ENCODE measurements around the gene ATP6V0A4. TPM values are rescaled to one million over a fixed set of nuclear protein-coding genes. Genes with fewer than 3 reads are reported as not detected.

ATP6V0A4 gene
- total RNA-seq, 3 donors from 2014 or later: 2.6 to 4.7 TPM; not detected in 1

DNA sequence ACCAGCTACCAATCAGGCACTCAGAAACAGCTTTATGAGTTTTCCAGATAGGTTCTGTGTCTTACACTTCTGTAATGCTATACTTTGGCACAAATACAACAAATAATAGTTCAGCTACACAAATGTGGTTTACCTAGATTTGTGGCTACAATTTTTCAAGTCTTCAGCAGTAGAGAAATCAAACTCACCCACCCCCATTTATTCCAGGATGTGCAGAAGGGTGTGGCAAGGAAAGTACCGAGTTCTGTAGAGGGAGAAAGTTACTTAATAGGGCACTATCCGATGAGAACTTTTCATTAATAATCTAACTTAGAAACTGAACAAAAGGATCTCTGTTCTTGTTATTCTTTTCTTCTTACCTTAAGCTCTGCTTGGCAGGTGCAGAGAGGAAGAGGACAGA, 30.3 kb upstream of the ATP6V0A4 start:
- Histone ChIP-seq H3K27me3 (no peaks in the 10 kb centered on the region), H3K9me3 (no peaks in the 10 kb centered on the region), H3K4me3 (no peak overlapping the region), H3K36me3 (no peaks in the 10 kb centered on the region), H3K4me1 (no peaks in the 10 kb centered on the region), H3K27ac (no peak overlapping the region)
- intact Hi-C loops (cut with DNase I; ENCODE audit: low total_unique reads): no loop called here
- TF ChIP-seq, protein P1, sequence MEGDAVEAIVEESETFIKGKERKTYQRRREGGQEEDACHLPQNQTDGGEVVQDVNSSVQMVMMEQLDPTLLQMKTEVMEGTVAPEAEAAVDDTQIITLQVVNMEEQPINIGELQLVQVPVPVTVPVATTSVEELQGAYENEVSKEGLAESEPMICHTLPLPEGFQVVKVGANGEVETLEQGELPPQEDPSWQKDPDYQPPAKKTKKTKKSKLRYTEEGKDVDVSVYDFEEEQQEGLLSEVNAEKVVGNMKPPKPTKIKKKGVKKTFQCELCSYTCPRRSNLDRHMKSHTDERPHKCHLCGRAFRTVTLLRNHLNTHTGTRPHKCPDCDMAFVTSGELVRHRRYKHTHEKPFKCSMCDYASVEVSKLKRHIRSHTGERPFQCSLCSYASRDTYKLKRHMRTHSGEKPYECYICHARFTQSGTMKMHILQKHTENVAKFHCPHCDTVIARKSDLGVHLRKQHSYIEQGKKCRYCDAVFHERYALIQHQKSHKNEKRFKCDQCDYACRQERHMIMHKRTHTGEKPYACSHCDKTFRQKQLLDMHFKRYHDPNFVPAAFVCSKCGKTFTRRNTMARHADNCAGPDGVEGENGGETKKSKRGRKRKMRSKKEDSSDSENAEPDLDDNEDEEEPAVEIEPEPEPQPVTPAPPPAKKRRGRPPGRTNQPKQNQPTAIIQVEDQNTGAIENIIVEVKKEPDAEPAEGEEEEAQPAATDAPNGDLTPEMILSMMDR (IDR thresholded peaks at IDR 0.05): no peak
- TF ChIP-seq POLR2A (IDR thresholded peaks at IDR 0.05) (no peak), POLR2AphosphoS5 (IDR thresholded peaks at IDR 0.05) (no peak)
- no peak for DNase-seq (ENCODE audit: low spot score in 2 of 2)

DNA sequence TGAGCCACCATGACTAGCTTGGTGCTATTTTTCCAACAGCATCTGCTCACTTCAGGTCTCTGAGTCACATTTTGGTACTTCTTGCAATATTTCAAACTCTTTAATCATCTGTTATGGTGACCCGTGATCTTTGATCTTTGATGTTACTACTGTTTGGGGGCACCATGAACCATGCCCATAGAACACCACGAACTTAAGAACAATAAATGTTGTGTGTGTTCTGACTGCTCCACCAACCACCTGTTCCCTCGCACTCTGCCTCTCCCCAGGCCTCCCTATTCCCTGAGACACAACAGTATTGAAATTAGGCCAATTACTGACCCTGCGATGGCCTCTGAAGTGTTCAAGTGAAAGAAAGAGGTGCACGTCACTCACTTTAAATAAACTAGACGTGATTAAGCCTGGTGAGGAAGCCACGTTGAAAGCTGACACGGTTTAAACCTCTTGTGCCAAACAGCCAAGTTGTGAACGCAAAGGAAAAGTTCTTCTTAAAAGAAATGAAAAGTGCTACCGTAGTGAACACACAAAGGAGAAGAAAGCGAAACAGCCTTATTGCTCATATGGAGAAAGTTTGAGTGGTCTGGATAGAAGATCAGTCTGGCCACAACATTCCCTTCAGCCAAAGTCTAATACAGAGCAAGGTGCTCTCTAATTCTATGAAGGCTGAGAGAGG, 27.2 kb upstream of the ATP6V0A4 start:
- DNase-seq (ENCODE audit: low spot score in 2 of 2): no peak
- Histone ChIP-seq H3K4me1 (no peaks in the 10 kb centered on the region), H3K9me3 (no peaks in the 10 kb centered on the region), H3K36me3 (no peaks in the 10 kb centered on the region), H3K27me3 (no peaks in the 10 kb centered on the region), H3K27ac (no peak overlapping the region), H3K4me3 (no peak overlapping the region)
- TF ChIP-seq POLR2AphosphoS5 (IDR thresholded peaks at IDR 0.05): no peak
- TF ChIP-seq, protein P1 (IDR thresholded peaks at IDR 0.05): no peak
- TF ChIP-seq POLR2A (IDR thresholded peaks at IDR 0.05): no peak
- intact Hi-C loops (cut with DNase I; ENCODE audit: low total_unique reads): no loop called here

DNA sequence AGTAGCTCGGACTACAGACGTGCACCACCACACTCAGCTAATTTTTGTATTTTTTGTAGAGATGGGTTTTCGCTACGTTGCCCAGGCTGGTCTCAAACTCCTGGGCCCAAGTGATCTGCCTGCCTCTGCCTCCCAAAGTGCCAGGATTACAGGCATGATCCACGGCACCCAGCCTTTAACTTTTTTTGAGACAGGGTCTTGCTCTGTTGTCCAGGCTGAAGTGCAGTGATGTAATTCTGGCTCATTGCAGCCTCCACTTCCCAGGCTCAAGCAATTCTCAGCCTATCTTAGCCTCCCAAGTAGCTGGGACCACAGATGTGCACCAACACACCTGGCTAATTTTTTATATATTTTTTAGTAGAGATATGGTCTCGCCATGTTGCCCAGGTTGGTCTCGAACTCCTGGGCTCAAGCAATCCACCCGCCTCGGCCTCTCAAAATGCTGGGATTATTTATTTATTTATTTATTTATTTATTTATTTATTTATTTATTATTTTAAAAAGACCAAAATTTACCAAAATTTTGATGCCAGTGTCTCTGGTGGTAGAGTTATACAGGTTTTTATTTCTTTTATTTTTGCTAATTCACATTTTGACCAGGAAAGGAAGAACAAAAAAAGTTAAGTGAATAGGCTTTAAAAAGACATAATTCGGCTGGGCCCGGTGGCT, 25.0 kb upstream of the ATP6V0A4 start:
- Histone ChIP-seq H3K4me3 (no peak overlapping the region), H3K9me3 (no peaks in the 10 kb centered on the region), H3K36me3 (no peaks in the 10 kb centered on the region), H3K27ac (no peak overlapping the region), H3K27me3 (no peaks in the 10 kb centered on the region), H3K4me1 (no peaks in the 10 kb centered on the region)
- DNase-seq (ENCODE audit: low spot score in 2 of 2): no peak
- intact Hi-C loops (cut with DNase I; ENCODE audit: low total_unique reads): no loop called here
- TF ChIP-seq, protein P1 (IDR thresholded peaks at IDR 0.05): no peak
- TF ChIP-seq POLR2AphosphoS5 (IDR thresholded peaks at IDR 0.05) (no peak), POLR2A (IDR thresholded peaks at IDR 0.05) (no peak)

GRCh38 chr7:138821912-138822311, 23.9 kb upstream of the ATP6V0A4 start:
- Histone ChIP-seq H3K36me3 (no peaks in the 10 kb centered on the region), H3K27me3 (no peaks in the 10 kb centered on the region), H3K27ac (no peak overlapping the region), H3K4me1 (no peaks in the 10 kb centered on the region), H3K9me3 (no peaks in the 10 kb centered on the region), H3K4me3 (no peak overlapping the region)
- intact Hi-C loops (cut with DNase I; ENCODE audit: low total_unique reads): no loop called here
- TF ChIP-seq POLR2AphosphoS5 (IDR thresholded peaks at IDR 0.05) (no peak), POLR2A (IDR thresholded peaks at IDR 0.05) (no peak)
- TF ChIP-seq, protein P1 (IDR thresholded peaks at IDR 0.05): no peak
- no peak for DNase-seq (ENCODE audit: low spot score in 2 of 2)

DNA sequence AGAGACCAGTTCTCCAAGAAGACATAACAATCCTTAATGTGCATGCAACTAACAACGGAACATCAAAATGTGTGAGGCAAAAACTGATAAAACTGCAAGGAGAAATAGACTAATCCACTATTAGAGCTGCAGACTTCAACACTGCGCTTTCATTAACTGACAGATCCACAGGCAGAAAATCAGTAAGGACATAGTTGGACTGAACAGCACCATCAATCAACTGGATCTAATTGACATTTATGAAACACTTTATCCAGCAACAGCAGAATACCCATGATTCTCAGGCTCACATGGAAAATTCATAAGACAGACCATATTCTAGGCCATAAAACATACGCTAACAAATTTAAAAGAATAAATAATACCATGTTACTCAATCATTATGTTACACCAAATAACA, 21.6 kb upstream of the ATP6V0A4 start:
- Histone ChIP-seq H3K9me3 (no peaks in the 10 kb centered on the region), H3K27ac (no peak overlapping the region), H3K36me3 (no peaks in the 10 kb centered on the region), H3K27me3 (no peaks in the 10 kb centered on the region), H3K4me1 (no peaks in the 10 kb centered on the region), H3K4me3 (no peak overlapping the region)
- DNase-seq (ENCODE audit: low spot score in 2 of 2): no peak
- intact Hi-C loops (cut with DNase I; ENCODE audit: low total_unique reads): no loop called here
- TF ChIP-seq POLR2A (IDR thresholded peaks at IDR 0.05) (no peak), POLR2AphosphoS5 (IDR thresholded peaks at IDR 0.05) (no peak)
- TF ChIP-seq, protein P1 (IDR thresholded peaks at IDR 0.05): no peak

Measured in breast epithelium (tissue), 4 donors.